Astrocyte (in vitro differentiated cells and primary cell): ENCODE data around the gene DYNC1I1. TPM values are rescaled to one million over a fixed set of nuclear protein-coding genes. Genes with fewer than 3 reads are reported as not detected.
"Not testable (repeated sequence)": the region's sequence is repeated elsewhere in the genome, so short reads cannot be mapped to it uniquely, and the experiment has no call there.

Experiments used
- DNase-seq: peaks from one replicate; pipeline ENCODE4 v3.0.0-alpha.2; 2010; ENCODE audit warnings: low read depth
- FAIRE-seq: peaks from 2 replicates; lab custom pipeline; 2011; peaks lifted over from hg19 to GRCh38; lab: Jason Lieb, UNC
- H2AFZ ChIP-seq: 2 replicates; pipeline ENCODE4 v1.6.0; 2012; ENCODE audit warnings: low read depth, low read length, inconsistent platforms
- H3K27ac ChIP-seq: 2 replicates; pipeline ENCODE4 v1.5.1; 2011; ENCODE audit warnings: low read depth, low read length, inconsistent platforms
- H3K27me3 ChIP-seq: 2 replicates; pipeline ENCODE4 v1.6.0; 2011; ENCODE audit warnings: low read length, inconsistent platforms; ENCODE audit not compliant: insufficient read depth
- H3K36me3 ChIP-seq: 2 replicates; pipeline ENCODE4 v1.5.1; 2011; ENCODE audit warnings: low read length, inconsistent platforms; ENCODE audit not compliant: insufficient read depth
- H3K4me1 ChIP-seq: 2 replicates; pipeline ENCODE4 v1.5.1; 2011; ENCODE audit warnings: low read length, inconsistent platforms; ENCODE audit not compliant: insufficient read depth
- H3K4me2 ChIP-seq: 2 replicates; pipeline ENCODE4 v1.6.0; 2012; ENCODE audit warnings: low read length, inconsistent platforms
- H3K4me3 ChIP-seq: 2 replicates; pipeline ENCODE4 v1.5.1; 2011; ENCODE audit warnings: low read depth, mild to moderate bottlenecking, low read length, inconsistent platforms; ENCODE audit not compliant: insufficient read depth
- H3K79me2 ChIP-seq: 2 replicates; pipeline ENCODE4 v1.6.0; 2012; ENCODE audit warnings: mild to moderate bottlenecking, low read length, inconsistent platforms; ENCODE audit not compliant: insufficient read depth
- H3K9ac ChIP-seq: 2 replicates; pipeline ENCODE4 v1.6.0; 2012; ENCODE audit warnings: mild to moderate bottlenecking, low read length, inconsistent platforms
- H3K9me3 ChIP-seq: 2 replicates; pipeline ENCODE4 v1.5.1; 2012; ENCODE audit warnings: low read depth, mild to moderate bottlenecking, low read length, inconsistent platforms; ENCODE audit not compliant: insufficient read depth
- H4K20me1 ChIP-seq: 2 replicates; pipeline ENCODE4 v1.6.0; 2012; ENCODE audit warnings: low read length, inconsistent platforms; ENCODE audit not compliant: insufficient read depth
- H3K27ac Mint-ChIP-seq: one replicate; pipeline ENCODE4 v1.8.0; 2021; ENCODE audit warnings: mild to moderate bottlenecking, mixed read lengths; ENCODE audit not compliant: unreplicated experiment
- H3K27me3 Mint-ChIP-seq: one replicate; pipeline ENCODE4 v1.8.0; 2021; ENCODE audit warnings: low read depth, mixed read lengths; ENCODE audit not compliant: unreplicated experiment
- H3K36me3 Mint-ChIP-seq: one replicate; pipeline ENCODE4 v1.8.0; 2021; ENCODE audit warnings: low read depth, mixed read lengths; ENCODE audit not compliant: unreplicated experiment
- H3K4me1 Mint-ChIP-seq: one replicate; pipeline ENCODE4 v1.8.0; 2021; ENCODE audit warnings: low read depth, mixed read lengths; ENCODE audit not compliant: unreplicated experiment
- H3K4me3 Mint-ChIP-seq: one replicate; pipeline ENCODE4 v1.8.0; 2021; ENCODE audit warnings: mild to moderate bottlenecking, moderate library complexity, mixed read lengths; ENCODE audit not compliant: unreplicated experiment
- H3K9me3 Mint-ChIP-seq: one replicate; pipeline ENCODE4 v1.8.0; 2021; ENCODE audit warnings: mild to moderate bottlenecking, mixed read lengths; ENCODE audit not compliant: unreplicated experiment
- CTCF ChIP-seq: IDR thresholded peaks from 2 replicates; pipeline ENCODE4 v1.5.1; 2011; ENCODE audit warnings: low read depth, mild to moderate bottlenecking, inconsistent platforms, low read length, moderate library complexity; ENCODE audit not compliant: insufficient read depth
- EZH2 ChIP-seq: IDR thresholded peaks from 2 replicates; pipeline ENCODE4 v1.6.1; 2012; ENCODE audit warnings: mild to moderate bottlenecking, low read length, inconsistent platforms; ENCODE audit not compliant: insufficient read depth
- total RNA-seq: library from RNA; stranded (reverse); gene quantifications from 2 replicates; pipeline ENCODE4 v1.2.1, GENCODE V29; 2021

DYNC1I1 gene
- total RNA-seq, 1 donor from 2014 or later, result 3.2 TPM

- Mint-ChIP-seq H3K27me3 (peaks cover 2% of the 10 kb centered on the region), H3K27ac (no peak overlapping the region), H3K36me3 (no peaks in the 10 kb centered on the region), H3K9me3 (no peaks in the 10 kb centered on the region), H3K4me3 (no peak overlapping the region), H3K4me1 (no peaks in the 10 kb centered on the region)
- Histone ChIP-seq H3K27ac (no peak overlapping the region), H3K9me3 (no peaks in the 10 kb centered on the region), H4K20me1 (no peaks in the 10 kb centered on the region), H3K79me2 (no peaks in the 10 kb centered on the region), H3K4me2 (no peak overlapping the region), H3K4me1 (no peaks in the 10 kb centered on the region), H3K27me3 (no peaks in the 10 kb centered on the region), H3K4me3 (no peak overlapping the region), H3K9ac (no peak overlapping the region), H3K36me3 (no peaks in the 10 kb centered on the region), H2AFZ (no peak overlapping the region)
- no peak for DNase-seq
- TF ChIP-seq EZH2, result no peak
- no peak for TF ChIP-seq CTCF
- FAIRE-seq, result no peak
Observed at GRCh38 chr7:95933618-95934017, 161.3 kb downstream of the DYNC1I1 start.

DNA sequence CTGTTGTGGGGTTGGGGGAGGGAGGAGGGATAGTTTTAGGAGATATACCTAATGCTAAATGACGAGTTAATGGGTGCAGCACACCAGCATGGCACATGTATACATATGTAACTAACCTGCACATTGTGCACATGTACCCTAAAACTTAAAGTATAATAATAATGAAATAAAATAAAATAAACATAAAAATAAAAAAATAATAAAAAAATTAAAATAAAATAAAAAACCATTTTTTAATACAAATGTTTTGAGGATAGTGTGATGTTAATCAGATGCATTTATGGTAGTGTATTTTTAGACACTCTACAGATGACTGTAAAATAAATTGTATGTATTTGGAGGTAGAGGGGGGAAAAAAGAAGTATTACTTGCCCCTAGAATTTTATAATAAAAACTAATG, 172.5 kb downstream of the DYNC1I1 start:
- not testable (repeated sequence) for FAIRE-seq

DNA sequence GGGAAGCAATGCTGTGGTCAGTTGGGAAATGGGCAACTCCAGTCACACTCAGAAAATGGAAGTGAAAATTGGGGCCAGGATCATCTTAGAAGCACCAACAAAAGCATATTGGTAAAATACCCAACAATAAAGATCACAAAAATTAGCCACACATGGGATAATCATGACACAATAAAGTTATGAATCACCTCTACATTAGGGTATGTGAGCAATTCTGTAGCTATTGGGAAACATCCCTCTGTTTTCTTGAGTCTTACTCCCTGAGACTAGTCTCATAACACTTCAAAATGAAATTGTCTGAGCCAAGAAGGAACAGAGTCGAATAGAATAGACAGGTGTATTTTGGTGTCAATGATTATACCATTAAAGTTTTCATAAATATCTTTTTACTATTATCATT, 178.3 kb downstream of the DYNC1I1 start:
- Histone ChIP-seq H2AFZ (no peak overlapping the region), H3K9ac (no peak overlapping the region), H3K4me1 (no peaks in the 10 kb centered on the region), H3K4me3 (no peak overlapping the region), H4K20me1 (no peaks in the 10 kb centered on the region), H3K4me2 (no peak overlapping the region), H3K9me3 (no peaks in the 10 kb centered on the region), H3K36me3 (no peaks in the 10 kb centered on the region), H3K27me3 (no peaks in the 10 kb centered on the region), H3K27ac (no peak overlapping the region), H3K79me2 (no peaks in the 10 kb centered on the region)
- Mint-ChIP-seq H3K9me3 (peaks cover 2% of the 10 kb centered on the region), H3K36me3 (no peaks in the 10 kb centered on the region), H3K4me3 (no peak overlapping the region), H3K27me3 (peaks cover 12% of the 10 kb centered on the region), H3K27ac (no peak overlapping the region), H3K4me1 (no peaks in the 10 kb centered on the region)
- TF ChIP-seq EZH2 (no peak), CTCF (no peak)
- FAIRE-seq, result no peak
- DNase-seq, result no peak

More for the DNA sequence above, 172.5 kb downstream of the DYNC1I1 start:
- H3K79me2 ChIP-seq, H3K9ac ChIP-seq, H4K20me1 ChIP-seq, H3K27ac ChIP-seq, H2AFZ ChIP-seq, H3K36me3 Mint-ChIP-seq, H3K4me1 ChIP-seq, DNase-seq, H3K4me3 ChIP-seq, H3K27me3 Mint-ChIP-seq, H3K4me1 Mint-ChIP-seq, H3K9me3 ChIP-seq, H3K4me3 Mint-ChIP-seq, H3K36me3 ChIP-seq, H3K4me2 ChIP-seq, H3K27me3 ChIP-seq, H3K27ac Mint-ChIP-seq, H3K9me3 Mint-ChIP-seq: not testable (repeated sequence)
